Rectal smooth muscle tissue (tissue), 1 donor: ENCODE measurements around the gene FTH1.

ENCODE experiments used
- H3K27ac ChIP-seq: one replicate; pipeline ENCODE4 v1.7.0; 2013; ENCODE audit warnings: low read depth, low read length, inconsistent platforms
- H3K27me3 ChIP-seq: one replicate; pipeline ENCODE4 v1.7.0; 2013; ENCODE audit warnings: low read length; ENCODE audit not compliant: control insufficient read depth, insufficient read depth
- H3K36me3 ChIP-seq: one replicate; pipeline ENCODE4 v1.7.0; 2013; ENCODE audit warnings: low read length; ENCODE audit not compliant: control insufficient read depth, insufficient read depth
- H3K4me1 ChIP-seq: one replicate; pipeline ENCODE4 v1.7.0; 2013; ENCODE audit warnings: low read length; ENCODE audit not compliant: control insufficient read depth, insufficient read depth
- H3K4me3 ChIP-seq: one replicate; pipeline ENCODE4 v1.7.0; 2013; ENCODE audit warnings: low read length
- H3K9ac ChIP-seq: one replicate; pipeline ENCODE4 v1.7.0; 2013; ENCODE audit warnings: low read length

Gene FTH1

DNA sequence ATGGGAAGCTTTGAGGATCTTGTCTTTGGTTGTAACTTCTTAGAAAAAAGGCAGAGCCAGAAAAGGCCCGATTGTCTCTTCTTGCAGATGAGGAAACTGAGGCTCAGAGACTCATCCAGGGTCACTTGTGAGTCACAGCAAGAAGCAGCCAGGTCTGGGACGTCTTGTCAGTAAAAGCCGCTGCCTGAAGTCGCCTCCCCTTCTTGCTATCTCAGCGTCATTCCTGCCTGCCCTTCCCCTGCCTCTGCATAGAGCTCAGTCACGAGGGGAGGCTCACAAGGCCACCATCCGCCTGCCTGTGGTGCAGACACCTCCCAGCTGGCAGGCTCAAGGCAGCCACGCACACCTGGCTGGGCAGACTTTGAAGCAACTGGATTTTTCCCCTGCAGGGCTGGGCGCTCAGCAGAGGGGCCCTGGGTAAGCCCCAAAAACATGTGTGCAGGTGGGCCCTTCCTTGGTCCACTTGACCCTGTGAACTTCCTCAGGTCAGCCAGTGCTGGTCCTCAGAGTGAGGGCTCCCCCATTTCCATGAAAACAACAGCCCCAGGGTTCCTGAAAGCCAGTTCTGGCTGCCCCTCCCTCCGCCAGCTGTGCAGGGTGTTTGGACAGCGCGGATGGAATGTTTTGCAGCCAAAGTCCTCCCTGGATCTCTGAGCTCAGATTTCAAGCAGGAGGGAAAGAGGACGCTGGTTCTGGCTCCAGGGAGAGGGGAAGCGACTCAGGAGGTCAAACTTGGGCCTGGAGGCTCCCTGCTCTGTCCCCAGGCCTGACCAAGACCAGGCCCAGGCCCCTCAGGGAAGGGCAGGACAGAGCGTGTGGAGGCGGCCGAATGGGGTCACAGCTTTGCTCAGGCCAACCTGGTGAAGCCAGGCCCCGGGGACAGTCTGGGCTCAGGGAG lies 44.0 kb downstream of the FTH1 start:
- Histone ChIP-seq H3K4me3 (no peak overlapping the region), H3K4me1 (peaks cover 4% of the 10 kb centered on the region), H3K9ac (no peak overlapping the region)

DNA sequence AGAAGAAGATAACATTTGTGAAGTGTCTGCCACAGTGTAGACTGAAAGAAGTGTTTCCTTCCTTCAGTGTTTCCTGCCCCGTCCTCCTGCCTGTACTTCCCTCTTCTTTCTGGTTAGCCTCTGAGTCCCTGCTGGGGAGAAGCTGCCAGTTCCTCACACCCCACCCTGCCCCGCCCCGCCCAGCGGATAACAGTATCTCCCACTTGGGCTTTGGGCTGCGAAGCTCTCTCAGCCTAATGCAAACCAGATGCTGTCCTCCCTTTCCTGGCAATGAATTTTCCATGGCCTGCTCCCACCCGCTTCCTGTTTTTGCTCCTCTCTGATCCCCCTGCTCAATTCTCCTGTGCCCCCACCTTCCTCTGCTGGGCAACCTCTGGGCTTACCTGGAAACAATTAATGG lies 44.9 kb downstream of the FTH1 start:
- H3K27ac ChIP-seq = peak overlapping the region; percentile 84
- no peaks in the 10 kb centered on the region for H3K36me3 ChIP-seq
- no peak overlapping the region for H3K9ac ChIP-seq
- H3K27me3 ChIP-seq = peaks cover 9% of the 10 kb centered on the region
- H3K4me1 ChIP-seq = peaks cover 9% of the 10 kb centered on the region
- H3K4me3 ChIP-seq = no peak overlapping the region

More for the DNA sequence above, 44.0 kb downstream of the FTH1 start:
- peaks cover 5% of the 10 kb centered on the region for H3K27me3 ChIP-seq
- H3K36me3 ChIP-seq = no peaks in the 10 kb centered on the region
- H3K27ac ChIP-seq = peak overlapping the region; percentile 84

DNA sequence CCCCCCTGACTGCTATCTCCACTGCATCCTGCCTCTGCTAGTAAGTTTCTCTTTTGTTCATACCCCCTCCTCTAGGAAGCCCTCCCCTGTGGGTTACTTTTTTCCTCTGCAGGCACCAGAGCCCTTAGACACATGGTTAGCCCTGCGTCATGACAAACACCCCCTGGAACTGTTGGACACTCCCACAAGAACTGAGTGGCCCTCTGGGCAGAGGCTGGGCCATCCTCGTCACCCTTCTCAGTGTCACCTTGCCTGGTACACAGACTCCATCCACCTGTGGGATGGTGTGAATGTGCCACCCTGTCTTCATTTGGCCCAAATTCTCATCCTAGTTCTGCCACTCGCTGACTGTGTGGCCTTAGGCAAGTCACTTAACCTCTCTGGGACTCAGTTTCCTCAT lies 46.0 kb downstream of the FTH1 start:
- Histone ChIP-seq H3K9ac (no peak overlapping the region), H3K27ac (no peak overlapping the region), H3K36me3 (no peaks in the 10 kb centered on the region), H3K4me1 (peaks cover 9% of the 10 kb centered on the region), H3K4me3 (no peak overlapping the region), H3K27me3 (peaks cover 9% of the 10 kb centered on the region)

DNA sequence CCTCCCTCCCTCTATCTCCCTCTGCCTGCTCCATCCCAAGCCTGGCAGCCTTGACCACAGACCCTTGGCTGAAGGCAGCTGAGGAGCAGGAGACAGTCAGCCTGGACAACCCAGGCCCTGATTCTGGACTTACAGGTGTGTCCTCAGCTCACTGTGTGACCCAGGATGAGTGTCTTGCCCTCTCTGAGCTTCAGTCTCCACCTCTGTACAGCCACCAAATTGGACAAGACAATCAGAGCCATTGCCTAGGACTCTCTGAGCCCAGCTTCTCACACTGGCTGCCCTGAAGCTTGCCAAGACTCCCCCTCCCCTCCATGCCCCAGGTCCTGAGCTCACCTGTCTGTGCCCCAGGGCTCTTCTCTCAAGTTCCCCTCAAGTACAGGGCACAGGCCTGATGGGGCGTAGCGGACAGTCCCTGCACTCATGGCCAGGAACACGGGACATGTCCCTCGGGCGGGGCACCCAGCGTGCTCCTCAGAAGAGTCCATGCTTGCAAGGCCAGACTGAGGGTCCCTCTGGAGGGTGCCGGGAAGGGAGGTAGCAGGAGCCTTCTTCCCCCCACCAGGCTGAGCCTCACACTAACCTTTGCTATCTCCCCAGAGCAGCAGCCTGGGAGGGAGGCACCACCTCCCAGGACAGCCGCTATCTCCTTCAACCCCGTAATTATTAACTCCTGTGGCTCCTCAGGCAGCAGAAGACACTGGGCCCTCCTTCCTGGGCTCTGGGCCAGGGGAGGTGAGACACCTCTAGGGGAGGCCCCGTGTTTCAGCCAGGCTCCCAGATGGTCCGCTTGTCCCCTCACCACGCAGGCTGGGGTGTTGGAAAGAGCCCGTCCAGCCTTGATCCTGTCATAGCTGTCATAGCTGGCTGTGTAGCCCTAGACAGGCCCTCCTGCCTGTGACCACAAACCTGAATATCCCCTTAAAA lies 47.5 kb downstream of the FTH1 start:
- Histone ChIP-seq H3K36me3 (no peaks in the 10 kb centered on the region), H3K4me1 (peaks cover 9% of the 10 kb centered on the region), H3K27ac (no peak overlapping the region), H3K9ac (no peak overlapping the region), H3K27me3 (peaks cover 9% of the 10 kb centered on the region), H3K4me3 (no peak overlapping the region)

DNA sequence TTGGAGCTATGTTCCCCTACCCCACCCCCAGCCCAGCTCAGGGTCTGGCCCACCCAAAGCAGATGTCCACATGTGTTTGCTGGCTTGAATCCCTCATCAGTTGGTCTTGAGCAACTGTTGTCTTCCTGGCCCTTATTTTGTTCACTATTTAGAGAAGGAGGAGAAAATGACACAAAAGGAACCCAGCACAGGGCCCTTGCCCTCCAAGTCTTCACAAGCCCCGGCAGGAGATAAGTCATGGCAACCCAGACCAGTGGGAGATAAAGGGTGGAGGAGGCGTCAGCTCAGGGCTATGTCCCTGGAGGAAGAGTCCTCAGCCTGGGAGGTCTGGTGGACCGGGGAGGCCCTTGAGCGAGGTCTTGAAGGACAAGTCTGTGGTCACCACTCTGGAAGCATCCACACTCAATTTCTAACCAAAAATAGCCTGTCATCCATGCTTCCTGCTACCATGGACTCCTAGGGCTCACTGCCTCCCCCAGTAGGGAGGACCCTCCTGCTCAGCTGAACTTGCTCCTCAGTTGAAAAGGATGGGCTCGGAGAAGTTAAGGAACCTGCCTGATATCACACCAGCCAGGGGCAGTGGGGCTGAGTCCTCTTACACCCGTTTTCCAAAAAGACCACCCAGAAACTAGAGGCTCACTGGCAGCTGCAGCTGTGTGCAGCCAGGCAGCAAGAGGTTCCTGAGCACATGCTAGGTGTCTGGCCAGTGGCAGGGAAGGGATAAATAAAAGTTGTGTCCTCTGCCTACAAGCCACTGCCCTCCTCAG lies 48.3 kb downstream of the FTH1 start:
- peak overlapping the region; percentile 31 for H3K27ac ChIP-seq
- H3K27me3 ChIP-seq = peaks cover 9% of the 10 kb centered on the region
- H3K9ac ChIP-seq = no peak overlapping the region
- no peak overlapping the region for H3K4me3 ChIP-seq
- H3K36me3 ChIP-seq = no peaks in the 10 kb centered on the region
- peaks cover 9% of the 10 kb centered on the region for H3K4me1 ChIP-seq

DNA sequence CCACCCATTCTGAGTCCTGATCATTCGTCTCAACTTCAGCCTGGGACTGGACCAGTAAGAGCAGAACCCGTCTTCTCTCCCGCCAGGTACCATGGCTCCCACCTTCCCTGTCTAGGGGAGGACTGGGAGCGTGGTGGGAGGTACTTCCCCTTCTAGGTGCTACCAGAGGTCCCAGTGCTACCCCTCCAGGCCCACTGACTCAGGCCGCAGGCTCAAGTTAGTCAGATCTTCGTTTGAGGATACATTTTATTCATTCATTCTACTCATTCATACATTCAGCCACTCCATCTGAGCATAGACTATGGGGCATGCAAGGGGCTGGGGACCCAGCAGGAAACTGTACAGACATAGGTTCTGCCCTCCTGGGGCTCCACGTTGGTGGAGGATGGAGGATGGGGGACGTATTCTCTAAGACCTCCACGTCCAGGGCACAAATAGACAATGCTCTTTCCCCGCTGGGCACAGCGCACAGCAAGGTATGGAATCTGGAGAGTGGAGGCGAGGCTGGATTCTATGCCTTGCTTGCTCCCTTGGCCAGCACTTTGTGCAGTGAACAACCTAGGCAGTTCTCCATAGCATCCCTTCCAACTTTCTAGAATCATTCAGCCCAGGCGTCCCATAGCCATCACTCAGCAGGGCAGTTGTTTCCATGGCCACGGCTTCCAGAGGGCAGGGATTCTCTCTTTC lies 49.0 kb downstream of the FTH1 start:
- Histone ChIP-seq H3K9ac (no peak overlapping the region), H3K4me3 (peak overlapping the region; percentile 65), H3K4me1 (peaks cover 9% of the 10 kb centered on the region), H3K27ac (peak overlapping the region; percentile 22), H3K27me3 (peaks cover 9% of the 10 kb centered on the region), H3K36me3 (no peaks in the 10 kb centered on the region)

DNA sequence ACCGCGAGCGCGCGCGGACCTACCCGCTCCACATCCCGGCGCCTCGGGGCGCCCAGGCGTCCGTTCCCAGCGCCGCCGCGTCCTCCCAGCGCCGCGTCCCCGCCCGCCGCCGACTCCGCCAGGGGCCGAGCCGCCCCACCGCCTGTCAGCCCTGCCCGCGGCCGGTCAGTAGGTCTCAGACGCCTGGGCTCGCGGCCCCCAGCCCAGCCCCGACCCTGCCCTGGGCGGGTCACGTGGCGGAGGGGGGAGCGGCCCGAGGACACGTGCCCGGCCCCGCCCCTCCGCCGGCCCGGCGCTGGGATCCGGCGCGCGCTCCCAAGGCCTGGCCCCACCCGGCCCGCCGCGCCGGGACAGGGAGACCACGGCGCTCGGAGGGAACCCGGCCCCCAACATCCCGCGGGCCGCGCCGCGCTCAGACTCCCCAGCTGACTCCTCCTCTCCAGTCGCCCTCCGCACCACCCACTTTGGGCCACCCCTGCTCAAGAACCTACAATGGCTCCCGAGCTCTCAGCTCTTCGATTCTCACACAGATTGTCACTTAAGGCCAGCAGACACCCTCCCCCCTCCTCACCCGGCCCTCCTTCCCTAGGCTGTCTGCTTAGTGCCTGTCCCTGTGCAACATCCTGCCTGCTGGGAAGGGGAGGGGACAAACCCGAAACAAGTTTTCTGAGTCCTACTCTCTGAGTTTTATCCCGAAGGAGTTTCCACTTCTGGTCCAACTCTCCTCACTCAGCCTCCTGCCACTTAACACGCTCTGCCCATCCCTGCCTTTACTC lies 49.9 kb downstream of the FTH1 start, which contains the start of gene RAB3IL1:
Gene RAB3IL1 (minus strand): TSS at position 233 of the 776 bp plus-strand sequence. CDS start 199 bp downstream, at position 34.
- H3K36me3 ChIP-seq = no peaks in the 10 kb centered on the region
- peak within 1 kb of the TSS; percentile 47 for H3K27ac ChIP-seq
- H3K9ac ChIP-seq = no peak within 1 kb of the TSS

DNA sequence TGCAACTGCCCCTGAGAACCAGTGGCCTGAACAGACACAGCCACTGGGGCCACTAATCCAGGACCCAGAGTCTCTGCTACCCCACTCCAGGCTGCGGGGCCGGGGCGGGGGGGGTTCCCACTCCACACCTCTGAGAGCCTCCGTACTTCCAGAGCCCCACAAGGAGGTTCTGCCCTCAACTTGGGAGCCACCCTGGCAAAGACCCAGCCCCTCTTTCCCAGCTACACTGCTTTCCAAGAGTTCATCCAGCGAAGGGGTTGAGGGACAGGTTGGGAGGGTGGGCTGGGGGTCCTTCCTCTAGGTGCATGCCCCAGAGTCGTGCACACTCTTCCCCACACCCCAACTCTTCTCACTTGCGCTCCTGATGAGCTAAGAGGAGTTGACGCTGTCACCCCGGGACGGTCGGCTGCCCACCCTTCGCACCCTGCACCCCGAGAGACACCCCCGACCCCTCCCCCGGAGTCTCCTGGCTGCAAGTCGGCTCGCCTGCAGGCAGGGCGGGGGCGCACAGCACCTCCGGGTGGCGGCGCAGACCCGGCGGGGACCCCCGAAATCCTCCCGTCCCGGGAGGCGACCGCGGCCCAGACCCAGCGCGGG lies 50.6 kb downstream of the FTH1 start:
- Histone ChIP-seq H3K27me3 (peaks cover 9% of the 10 kb centered on the region), H3K27ac (peak overlapping the region; percentile 47), H3K36me3 (no peaks in the 10 kb centered on the region), H3K9ac (no peak overlapping the region), H3K4me3 (peak overlapping the region; percentile 65), H3K4me1 (peaks cover 5% of the 10 kb centered on the region)

More for the DNA sequence above, 49.9 kb downstream of the FTH1 start, which contains the start of gene RAB3IL1:
- Histone ChIP-seq H3K4me3 (peak within 1 kb of the TSS; percentile 65), H3K27me3 (peaks cover 9% of the 10 kb centered on the region), H3K4me1 (peaks cover 5% of the 10 kb centered on the region)

DNA sequence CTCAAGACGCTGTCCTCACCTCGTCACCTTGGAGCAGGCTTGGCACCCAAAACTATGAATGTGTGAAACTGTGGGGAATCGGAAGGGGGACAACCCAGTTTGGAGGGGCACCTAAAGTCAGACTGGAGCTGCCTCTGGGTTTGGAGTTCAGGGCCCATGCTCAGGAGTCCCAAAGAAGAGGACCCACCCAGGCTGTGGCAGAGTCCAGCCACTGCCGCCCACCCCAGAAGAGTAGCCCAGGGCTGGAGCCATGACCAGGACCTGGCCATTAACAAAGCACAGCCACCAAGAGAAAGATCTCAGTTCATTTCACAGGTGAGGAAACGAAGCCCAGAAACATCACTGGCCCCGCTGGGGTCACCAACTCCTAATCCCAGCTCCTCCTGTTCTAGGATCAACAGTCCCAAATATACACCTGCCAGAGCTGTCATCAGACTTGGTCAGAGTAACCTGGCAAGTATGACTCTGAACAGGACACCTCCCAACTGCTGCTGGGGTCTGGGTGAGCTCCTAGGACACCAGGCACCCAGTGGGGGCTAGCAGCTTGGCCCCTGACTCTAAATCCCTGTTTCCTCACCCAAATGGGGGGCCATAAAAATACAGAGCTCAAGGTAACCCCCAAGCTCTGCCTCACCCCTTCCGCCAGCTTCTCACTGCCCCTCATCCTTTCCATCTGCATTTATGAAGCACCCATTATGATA lies 52.8 kb downstream of the FTH1 start:
- H3K36me3 ChIP-seq = no peaks in the 10 kb centered on the region
- H3K27me3 ChIP-seq = peaks cover 8% of the 10 kb centered on the region
- peaks cover 5% of the 10 kb centered on the region for H3K4me1 ChIP-seq
- no peak overlapping the region for H3K27ac ChIP-seq
- H3K9ac ChIP-seq = no peak overlapping the region
- H3K4me3 ChIP-seq = no peak overlapping the region
